ENCODE measurements around the gene RGS17.

The RGS17 gene

GRCh38 chr6:153087436-153087835 is 43.6 kb downstream of the RGS17 start:
- Histone ChIP-seq H3K79me2 (ENCODE audit: insufficient read depth, low read depth) (no peaks in the 10 kb centered on the region), H3K4me2 (no peak overlapping the region), H4K20me1 (ENCODE audit: insufficient read depth) (no peaks in the 10 kb centered on the region), H3K4me3 (IDR thresholded peaks at IDR 0.05; ENCODE audit: insufficient read depth, low read depth, low read length) (no peak overlapping the region), H3K27ac (no peak overlapping the region), H2AFZ (ENCODE audit: low read depth) (no peak overlapping the region), H3K9ac (no peak overlapping the region), H3K27me3 (ENCODE audit: insufficient read depth, low read depth) (no peaks in the 10 kb centered on the region), H3K4me1 (ENCODE audit: low read depth, poor library complexity, severe bottlenecking) (no peaks in the 10 kb centered on the region), H3K36me3 (ENCODE audit: insufficient read depth) (no peaks in the 10 kb centered on the region)
- no peak for TF ChIP-seq CTCF (conservative IDR thresholded peaks at IDR 0.05; ENCODE audit: low read depth, low read length)

- H4K20me1 ChIP-seq (ENCODE audit: insufficient read depth) = no peaks in the 10 kb centered on the region
- no peak overlapping the region for H3K9ac ChIP-seq
- no peaks in the 10 kb centered on the region for H3K4me1 ChIP-seq (ENCODE audit: low read depth, poor library complexity, severe bottlenecking)
- no peak overlapping the region for H3K27ac ChIP-seq
- no peak overlapping the region for H2AFZ ChIP-seq (ENCODE audit: low read depth)
- H3K4me2 ChIP-seq = no peak overlapping the region
- H3K36me3 ChIP-seq (ENCODE audit: insufficient read depth) = no peaks in the 10 kb centered on the region
- no peak overlapping the region for H3K4me3 ChIP-seq (IDR thresholded peaks at IDR 0.05; ENCODE audit: insufficient read depth, low read depth, low read length)
- H3K79me2 ChIP-seq (ENCODE audit: insufficient read depth, low read depth) = no peaks in the 10 kb centered on the region
- no peaks in the 10 kb centered on the region for H3K27me3 ChIP-seq (ENCODE audit: insufficient read depth, low read depth)
- TF ChIP-seq CTCF (conservative IDR thresholded peaks at IDR 0.05; ENCODE audit: low read depth, low read length) = no peak
Measured at GRCh38 chr6:153086225-153086990, 44.7 kb downstream of the RGS17 start.

GRCh38 chr6:153085239-153085638 is 45.8 kb downstream of the RGS17 start:
- Histone ChIP-seq H3K9ac (no peak overlapping the region), H4K20me1 (ENCODE audit: insufficient read depth) (no peaks in the 10 kb centered on the region), H3K4me3 (IDR thresholded peaks at IDR 0.05; ENCODE audit: insufficient read depth, low read depth, low read length) (no peak overlapping the region), H3K79me2 (ENCODE audit: insufficient read depth, low read depth) (no peaks in the 10 kb centered on the region), H2AFZ (ENCODE audit: low read depth) (no peak overlapping the region), H3K4me1 (ENCODE audit: low read depth, poor library complexity, severe bottlenecking) (no peaks in the 10 kb centered on the region), H3K4me2 (no peak overlapping the region), H3K27me3 (ENCODE audit: insufficient read depth, low read depth) (no peaks in the 10 kb centered on the region), H3K27ac (no peak overlapping the region), H3K36me3 (ENCODE audit: insufficient read depth) (no peaks in the 10 kb centered on the region)
- TF ChIP-seq CTCF (conservative IDR thresholded peaks at IDR 0.05; ENCODE audit: low read depth, low read length) = no peak

GRCh38 chr6:153084393-153084792 is 46.7 kb downstream of the RGS17 start:
- H3K4me2 ChIP-seq = no peak overlapping the region
- no peak for TF ChIP-seq CTCF (conservative IDR thresholded peaks at IDR 0.05; ENCODE audit: low read depth, low read length)
- H3K27ac ChIP-seq = no peak overlapping the region
- no peak overlapping the region for H2AFZ ChIP-seq (ENCODE audit: low read depth)
- no peak overlapping the region for H3K4me3 ChIP-seq (IDR thresholded peaks at IDR 0.05; ENCODE audit: insufficient read depth, low read depth, low read length)
- no peaks in the 10 kb centered on the region for H3K4me1 ChIP-seq (ENCODE audit: low read depth, poor library complexity, severe bottlenecking)
- H3K36me3 ChIP-seq (ENCODE audit: insufficient read depth) = no peaks in the 10 kb centered on the region
- no peaks in the 10 kb centered on the region for H4K20me1 ChIP-seq (ENCODE audit: insufficient read depth)
- no peak overlapping the region for H3K9ac ChIP-seq
- H3K27me3 ChIP-seq (ENCODE audit: insufficient read depth, low read depth) = no peaks in the 10 kb centered on the region
- no peaks in the 10 kb centered on the region for H3K79me2 ChIP-seq (ENCODE audit: insufficient read depth, low read depth)
